LNCaP clone FGC (cell line): Measurements from ENCODE around the gene IRAK4.

Experiments
- DNase-seq: peaks from one replicate; pipeline ENCODE4 v3.0.0-alpha.2; 2011; ENCODE audit warnings: low read depth
- H3K4me3 ChIP-seq: 2 replicates; pipeline ENCODE4 v1.5.1; 2011; ENCODE audit warnings: mild to moderate bottlenecking, low read depth, low read length, control low read depth
- TF ChIP-seq, protein P1 (sequence below): IDR thresholded peaks from 2 replicates; pipeline ENCODE4 v1.5.1; 2012; ENCODE audit warnings: mild to moderate bottlenecking; ENCODE audit not compliant: control insufficient read depth, insufficient read depth; ENCODE audit errors: extremely low read depth

IRAK4 gene

DNA sequence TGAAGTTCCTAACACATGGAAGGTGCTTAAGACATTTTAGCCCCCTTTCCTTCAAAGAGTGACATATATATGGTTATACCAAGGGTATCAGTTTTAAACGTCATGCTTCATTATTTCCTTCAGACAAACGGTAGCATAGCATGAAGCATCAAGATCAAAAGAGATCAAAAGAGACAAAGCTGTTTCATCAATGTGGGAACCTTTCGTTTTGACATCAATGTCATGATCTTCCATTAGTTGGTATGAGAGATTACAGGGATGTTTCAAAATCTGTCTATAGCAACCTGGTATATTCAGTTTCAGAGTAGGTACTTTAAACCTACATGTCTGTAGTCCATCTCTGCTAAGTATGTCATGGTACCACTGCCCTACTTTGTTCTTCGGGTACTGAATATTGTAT, 28.5 kb upstream of the IRAK4 start:
- no peak for DNase-seq
- TF ChIP-seq, protein P1, sequence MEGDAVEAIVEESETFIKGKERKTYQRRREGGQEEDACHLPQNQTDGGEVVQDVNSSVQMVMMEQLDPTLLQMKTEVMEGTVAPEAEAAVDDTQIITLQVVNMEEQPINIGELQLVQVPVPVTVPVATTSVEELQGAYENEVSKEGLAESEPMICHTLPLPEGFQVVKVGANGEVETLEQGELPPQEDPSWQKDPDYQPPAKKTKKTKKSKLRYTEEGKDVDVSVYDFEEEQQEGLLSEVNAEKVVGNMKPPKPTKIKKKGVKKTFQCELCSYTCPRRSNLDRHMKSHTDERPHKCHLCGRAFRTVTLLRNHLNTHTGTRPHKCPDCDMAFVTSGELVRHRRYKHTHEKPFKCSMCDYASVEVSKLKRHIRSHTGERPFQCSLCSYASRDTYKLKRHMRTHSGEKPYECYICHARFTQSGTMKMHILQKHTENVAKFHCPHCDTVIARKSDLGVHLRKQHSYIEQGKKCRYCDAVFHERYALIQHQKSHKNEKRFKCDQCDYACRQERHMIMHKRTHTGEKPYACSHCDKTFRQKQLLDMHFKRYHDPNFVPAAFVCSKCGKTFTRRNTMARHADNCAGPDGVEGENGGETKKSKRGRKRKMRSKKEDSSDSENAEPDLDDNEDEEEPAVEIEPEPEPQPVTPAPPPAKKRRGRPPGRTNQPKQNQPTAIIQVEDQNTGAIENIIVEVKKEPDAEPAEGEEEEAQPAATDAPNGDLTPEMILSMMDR, result no peak
- H3K4me3 ChIP-seq, result no peak overlapping the region

DNA sequence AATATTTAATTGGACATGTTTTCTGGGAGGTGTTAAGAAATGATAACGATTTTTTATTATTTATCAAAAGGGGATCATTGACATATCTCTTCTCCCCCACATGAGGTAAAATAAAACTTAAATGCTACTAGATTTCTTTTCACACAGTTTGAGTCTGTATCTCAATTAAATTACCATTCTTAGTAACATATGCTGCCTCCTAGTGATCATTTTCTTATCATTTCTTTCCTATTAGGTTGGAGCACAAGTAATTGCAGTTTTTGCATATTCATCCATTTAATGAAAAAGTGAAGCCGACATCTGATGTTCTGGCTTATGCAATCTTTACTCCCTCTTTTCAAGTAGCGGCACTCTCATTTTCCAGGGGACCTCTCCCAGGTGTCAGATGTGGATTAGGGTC, 25.1 kb upstream of the IRAK4 start:
- TF ChIP-seq, protein P1, result peak; percentile 26; the same call in 1 of the 2 replicates
- no peak for DNase-seq
- H3K4me3 ChIP-seq, result no peak overlapping the region

DNA sequence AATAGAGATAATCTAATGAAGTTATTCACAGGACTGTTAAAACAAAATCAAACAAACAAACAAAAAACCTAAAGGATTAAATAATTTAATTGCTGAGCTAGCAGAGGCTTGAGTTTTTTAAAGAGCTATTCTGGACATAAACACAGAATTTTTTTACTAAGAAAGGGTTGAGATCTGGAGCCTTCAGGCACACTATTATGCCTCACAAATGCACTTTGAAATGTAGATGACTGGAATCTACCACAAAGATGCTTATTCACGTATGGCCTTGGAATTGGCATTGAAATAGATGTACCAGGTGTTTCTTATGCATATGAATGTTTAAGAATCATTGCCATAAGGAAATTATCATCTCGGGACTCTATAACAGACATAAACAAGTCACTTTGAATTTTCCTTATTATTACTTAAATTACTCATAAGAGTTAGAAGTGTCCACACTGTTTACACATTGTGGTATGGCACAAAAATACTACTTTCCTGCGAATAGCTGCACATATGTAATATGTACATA, 21.8 kb upstream of the IRAK4 start:
- no peak for DNase-seq
- H3K4me3 ChIP-seq, result no peak overlapping the region
- TF ChIP-seq, protein P1, result no peak

DNA sequence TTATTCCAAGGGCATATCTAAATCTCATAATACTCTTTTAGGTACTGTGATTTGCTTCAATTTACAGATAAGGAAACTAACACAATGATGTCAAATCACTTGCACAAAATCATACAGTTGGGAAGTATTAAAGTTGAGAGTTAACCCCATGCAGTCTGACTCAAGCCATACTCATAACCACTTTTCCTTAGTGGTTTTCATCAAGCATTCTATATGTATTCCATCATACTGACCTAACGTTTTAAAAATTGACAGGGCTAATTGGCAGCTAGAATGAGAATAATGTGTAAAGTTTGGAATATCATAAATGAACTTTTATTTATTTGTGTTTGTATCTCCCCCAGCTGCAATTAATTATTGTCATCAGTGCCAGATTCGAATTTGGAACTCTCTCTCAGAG, 21.1 kb upstream of the IRAK4 start:
- DNase-seq, result no peak
- no peak overlapping the region for H3K4me3 ChIP-seq
- TF ChIP-seq, protein P1, result no peak

DNA sequence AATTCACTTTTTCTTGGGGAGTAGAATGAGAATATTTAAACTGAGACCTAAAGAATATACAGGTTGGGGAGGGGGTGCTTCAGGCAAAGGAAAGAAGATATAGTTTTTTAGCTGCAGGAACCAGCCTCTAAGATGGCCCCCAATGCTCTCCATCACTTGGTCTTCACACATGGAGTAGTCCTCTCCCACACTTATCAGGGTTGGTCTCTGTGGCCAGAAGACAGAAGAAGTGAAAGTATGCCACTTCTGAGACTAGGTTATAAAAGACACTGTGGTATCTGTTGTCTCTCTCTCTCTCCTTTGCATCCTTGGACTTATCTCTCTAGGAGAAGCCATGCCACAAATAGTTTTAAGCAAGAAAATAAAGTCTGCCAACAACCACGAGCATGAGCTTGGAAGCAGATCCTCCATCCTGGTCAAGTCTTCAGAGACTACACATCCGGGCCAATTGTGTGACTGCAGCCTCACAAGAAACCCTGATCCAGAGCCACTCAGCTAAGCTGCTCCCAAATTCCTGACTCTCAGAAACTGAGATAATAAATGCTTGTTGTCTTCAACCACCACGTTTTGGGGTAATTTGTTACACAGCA, 18.1 kb upstream of the IRAK4 start:
- H3K4me3 ChIP-seq, result no peak overlapping the region
- no peak for DNase-seq

DNA sequence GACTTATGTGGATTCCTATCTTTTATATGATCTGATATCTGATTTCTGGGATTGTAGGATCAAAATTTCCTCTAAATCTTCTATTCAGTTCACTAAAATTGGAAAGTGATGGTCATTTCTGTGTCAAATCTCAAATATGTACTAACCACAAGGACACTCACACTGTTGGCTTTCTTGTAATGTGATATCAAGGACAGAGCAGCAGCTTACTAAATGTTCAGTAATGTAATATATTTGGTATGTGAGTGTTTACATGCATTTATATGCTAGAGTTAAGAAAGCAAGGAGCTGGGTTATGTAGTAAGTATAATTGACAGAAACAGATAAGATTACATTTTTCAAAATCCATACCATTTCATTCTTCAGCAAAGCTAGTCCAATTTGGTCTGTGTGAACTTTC, 16.6 kb upstream of the IRAK4 start:
- H3K4me3 ChIP-seq, result no peak overlapping the region
- no peak for DNase-seq

More for the DNA sequence above, 18.1 kb upstream of the IRAK4 start:
- TF ChIP-seq, protein P1, result no peak

More for the DNA sequence above, 16.6 kb upstream of the IRAK4 start:
- TF ChIP-seq, protein P1, result no peak
